GM19463 (cell line): ENCODE measurements around the gene TEAD1.
"Not testable (repeated sequence)": the region's sequence is repeated elsewhere in the genome, so short reads cannot be mapped to it uniquely, and the experiment has no call there.

Experiments used
- ATAC-seq: cut with Tn5 transposase; IDR thresholded peaks from one replicate; pipeline ENCODE4 v1.9.1; 2021; ENCODE audit warnings: mild to moderate bottlenecking, moderate library complexity; ENCODE audit not compliant: unreplicated experiment

Gene TEAD1

GRCh38 chr11:12733091-12733490 lies 58.9 kb downstream of the TEAD1 start:
- ATAC-seq = no peak

DNA sequence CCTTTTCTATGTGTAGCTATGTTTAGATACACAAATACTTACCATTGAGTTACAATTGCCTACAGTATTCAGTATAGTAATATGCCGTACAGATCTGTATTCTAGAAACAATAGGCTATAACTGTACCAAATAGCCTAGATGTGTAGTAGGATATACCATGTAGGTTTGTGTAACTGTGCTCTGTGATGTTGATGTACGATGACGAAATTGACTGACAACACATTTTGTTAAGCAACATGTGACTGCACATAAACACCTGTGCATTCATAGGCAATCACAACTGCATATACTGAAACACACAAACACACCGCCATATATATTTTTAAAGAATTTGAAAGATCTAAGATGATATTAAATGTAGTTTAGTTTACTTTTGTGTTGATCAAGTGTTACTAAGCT lies 60.4 kb downstream of the TEAD1 start:
- ATAC-seq = no peak

DNA sequence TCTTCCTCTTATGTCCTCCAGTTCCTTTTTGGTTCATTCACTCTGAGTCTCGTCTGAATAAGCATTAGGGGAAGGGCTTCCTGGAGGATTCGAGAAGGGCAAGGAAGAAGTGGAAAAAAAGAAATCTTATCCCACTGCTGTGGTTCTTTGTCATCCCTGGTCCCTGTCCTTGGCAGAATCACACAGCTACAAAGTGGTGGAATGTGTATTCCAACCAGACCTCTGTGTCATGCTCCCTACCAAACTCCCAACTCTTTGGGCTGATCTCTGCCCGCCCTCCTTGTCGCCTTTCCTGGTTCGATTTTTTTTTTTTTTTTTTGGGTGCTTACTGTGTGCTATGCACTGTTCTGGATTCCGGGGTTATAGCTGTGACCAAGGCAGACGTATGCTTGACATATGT lies 61.0 kb downstream of the TEAD1 start:
- ATAC-seq = no peak

- no peak for ATAC-seq
Observed at GRCh38 chr11:12737024-12737423, 62.8 kb downstream of the TEAD1 start.

GRCh38 chr11:12741671-12742216 lies 67.5 kb downstream of the TEAD1 start:
- no peak for ATAC-seq

GRCh38 chr11:12743834-12744449 lies 69.7 kb downstream of the TEAD1 start:
- no peak for ATAC-seq

DNA sequence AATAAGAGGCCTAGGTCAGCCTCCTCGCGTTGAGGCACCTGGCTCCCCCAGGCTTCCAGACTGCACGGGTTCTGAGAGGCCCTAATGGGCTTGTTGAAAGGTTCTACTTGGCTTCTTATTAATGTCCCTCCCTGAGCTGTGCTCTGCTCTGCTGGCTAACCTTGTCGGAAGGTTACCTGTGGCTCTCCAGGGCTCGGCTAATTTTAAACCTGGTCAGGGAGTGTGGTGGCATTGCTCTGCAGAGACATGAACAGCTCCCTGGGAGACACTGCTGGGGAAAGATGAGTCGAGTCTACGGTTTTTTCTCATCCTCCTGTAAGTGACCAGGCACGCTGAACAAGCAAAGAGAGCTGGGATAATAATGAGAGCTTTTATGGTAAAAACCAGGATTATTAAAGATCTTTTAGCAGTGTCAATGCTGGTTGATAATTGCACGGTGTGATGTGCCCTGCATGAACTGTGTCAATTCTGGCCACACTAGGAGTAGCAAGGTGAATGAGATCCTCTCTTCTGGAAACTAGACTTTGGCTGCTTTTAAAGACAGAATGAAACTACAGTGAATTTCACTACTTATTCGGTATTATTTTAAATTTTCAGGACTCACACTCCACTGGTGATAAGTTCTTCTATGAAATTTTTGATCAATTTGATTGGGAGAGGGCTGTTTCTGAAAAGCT lies 70.7 kb downstream of the TEAD1 start:
- ATAC-seq = no peak

GRCh38 chr11:12745787-12746186 lies 71.6 kb downstream of the TEAD1 start:
- no peak for ATAC-seq

GRCh38 chr11:12746593-12747097 lies 72.4 kb downstream of the TEAD1 start:
- no peak for ATAC-seq

DNA sequence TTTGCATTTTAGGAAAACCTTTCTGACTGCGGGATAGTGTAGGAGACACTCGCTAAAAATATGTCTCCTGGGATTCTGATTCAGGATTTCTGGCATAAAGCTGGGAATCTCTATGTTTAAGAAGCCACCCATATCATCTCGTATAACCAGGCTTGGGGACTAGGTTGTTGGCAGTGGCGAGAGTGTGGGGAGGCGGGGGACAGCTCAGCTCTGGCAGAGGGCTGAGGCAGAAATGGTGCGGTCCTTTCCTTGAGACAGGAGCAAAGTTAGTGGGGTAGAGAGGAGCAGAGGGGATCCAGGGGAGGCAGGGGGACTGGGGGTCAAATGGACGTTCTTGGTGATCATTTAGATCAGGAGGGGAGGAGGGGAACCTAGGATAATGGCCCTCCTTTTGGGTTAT lies 74.3 kb downstream of the TEAD1 start:
- no peak for ATAC-seq

- no peak for ATAC-seq
Observed at GRCh38 chr11:12749442-12749841, 75.2 kb downstream of the TEAD1 start.

GRCh38 chr11:12750181-12750580 lies 76.0 kb downstream of the TEAD1 start:
- ATAC-seq = no peak

DNA sequence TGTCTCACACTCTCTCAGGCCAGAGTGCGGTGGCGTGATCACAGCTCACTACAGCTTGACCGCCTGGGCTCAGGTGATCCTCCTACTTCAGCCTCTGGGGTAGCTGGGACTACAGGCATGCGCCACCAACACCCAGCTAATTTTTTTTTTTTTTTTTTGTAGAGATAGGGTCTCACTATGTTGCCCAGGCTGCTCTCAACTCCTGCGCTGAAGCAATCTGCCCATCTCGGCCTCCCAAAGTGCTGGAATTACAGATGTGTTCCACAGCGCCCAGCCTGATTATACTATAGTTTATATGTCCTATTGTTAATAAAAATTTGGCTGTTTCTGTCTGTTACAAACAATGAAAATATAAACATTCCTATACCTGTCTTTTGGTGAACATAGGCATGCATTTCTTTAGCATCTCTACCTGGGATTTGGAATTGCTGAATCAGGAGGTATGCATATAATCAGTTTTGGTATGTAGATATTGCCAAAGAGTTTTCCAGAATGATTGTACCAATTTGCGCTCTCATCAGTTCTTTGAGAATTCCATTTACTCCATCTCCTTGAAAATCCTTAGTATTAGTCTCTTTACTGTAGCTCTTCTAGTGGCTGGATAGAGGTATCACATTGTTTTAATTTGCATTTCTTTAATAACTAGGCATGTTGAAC lies 78.8 kb downstream of the TEAD1 start:
- ATAC-seq = no peak

GRCh38 chr11:12754021-12754420 lies 79.8 kb downstream of the TEAD1 start:
- no peak for ATAC-seq

DNA sequence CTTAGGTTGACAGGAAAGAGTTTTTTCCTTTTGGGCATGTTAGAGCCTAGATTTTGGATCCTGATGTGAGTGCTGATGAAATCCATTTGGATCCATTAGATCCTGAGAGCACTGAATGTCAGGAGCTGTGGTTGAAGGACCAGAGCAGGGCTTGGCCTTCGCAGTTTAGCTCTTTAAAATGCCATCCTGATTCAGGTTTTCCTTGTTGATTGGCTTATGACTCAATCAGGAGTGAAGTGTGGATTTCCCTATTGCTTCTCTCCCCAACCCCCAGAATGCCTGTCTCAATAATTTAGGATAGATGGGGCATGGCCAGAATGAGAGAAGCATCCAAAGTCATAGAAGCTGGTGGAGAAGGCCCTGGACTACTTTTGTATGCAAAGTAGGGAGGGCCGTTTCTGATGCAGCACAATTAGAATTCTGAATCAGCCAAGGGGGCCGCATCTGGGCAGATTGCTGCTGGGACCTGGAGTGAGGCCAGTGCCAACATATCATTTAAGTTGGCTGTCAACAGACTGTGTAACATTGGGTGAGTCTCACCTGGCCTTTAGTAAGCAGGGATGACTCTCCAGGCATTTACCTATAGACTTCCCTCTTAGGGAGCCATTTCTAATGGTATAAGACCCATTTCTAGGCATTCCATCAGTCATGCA lies 80.5 kb downstream of the TEAD1 start:
- ATAC-seq = no peak

DNA sequence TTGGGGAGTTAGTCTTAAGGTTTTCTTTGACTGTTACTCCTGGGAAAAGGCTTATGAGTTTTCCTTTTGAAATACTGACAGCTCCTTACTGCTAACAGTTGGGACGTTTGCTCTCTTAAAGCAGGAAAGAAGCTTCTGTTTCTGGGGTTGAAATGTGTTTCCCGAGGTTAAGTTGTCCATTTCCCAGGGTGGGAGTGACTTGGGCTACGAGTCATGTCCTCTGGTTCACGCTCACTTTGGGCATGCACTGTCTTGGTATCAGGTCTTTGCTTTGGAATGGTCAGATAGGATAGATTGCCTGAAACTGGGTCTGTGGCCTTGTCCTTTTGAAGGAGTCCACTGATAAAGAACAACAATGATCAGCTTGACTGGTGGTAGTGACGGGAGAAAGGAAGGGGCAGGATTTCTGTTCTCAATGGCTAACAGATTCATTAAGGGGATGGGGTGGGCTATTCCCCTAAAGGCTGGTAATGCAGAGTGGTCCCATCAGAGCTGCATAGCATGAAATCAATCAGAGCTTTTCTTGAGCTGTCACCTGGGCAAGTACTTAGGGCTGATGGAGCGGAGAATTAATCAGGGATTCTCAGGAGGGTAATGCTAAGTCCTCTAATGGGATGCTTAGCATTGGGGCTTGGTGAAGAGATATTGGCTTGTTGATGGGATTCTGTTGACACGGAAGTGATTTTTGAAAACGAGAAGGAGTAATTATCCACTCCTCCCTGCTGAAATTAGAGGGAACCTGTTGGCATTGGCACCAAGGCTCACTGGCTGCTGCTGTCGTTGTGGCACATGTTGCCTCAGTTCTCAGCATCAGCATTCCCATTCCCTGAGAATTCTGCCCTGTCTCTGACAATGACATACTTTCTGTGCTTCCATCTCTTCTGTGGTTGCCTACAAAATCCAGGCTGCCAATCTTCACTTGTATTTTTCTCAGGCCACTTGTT lies 81.6 kb downstream of the TEAD1 start:
- no peak for ATAC-seq

DNA sequence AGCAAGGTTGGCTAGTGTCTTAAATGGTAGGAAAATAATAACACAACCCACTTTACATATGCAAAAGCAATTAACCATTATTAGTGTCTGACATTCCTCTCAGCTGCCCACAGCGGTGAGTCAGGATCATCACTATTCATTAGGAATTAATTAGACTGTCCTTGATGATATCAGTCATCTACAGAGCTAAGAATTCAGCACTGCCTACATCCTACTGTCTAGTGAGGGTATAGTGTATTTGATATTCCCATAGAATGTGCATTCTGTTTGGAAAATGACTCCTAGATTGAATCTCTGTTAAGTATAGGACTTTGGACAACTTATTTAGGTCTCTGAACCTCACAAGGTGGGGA lies 82.2 kb downstream of the TEAD1 start:
- ATAC-seq = no peak

GRCh38 chr11:12756867-12757266 lies 82.6 kb downstream of the TEAD1 start:
- ATAC-seq = no peak

DNA sequence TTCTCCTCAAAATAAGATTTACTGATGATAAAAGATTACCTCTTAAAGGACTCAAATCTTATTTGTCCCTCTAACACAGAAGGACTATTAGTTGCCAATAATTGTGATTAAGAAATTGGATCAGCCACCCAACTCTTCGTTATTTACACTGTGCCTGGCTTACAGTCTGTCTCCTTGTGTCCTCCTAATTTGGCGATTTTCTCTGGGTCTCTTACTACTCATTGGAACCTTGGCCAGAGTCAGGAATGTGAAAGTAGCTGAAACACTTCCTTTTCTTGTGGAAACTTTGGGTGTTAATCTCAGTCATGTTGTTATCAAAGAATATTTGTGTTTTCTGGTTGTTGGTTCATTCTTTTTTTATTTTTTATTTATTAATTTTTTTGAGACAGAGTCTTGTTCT lies 83.2 kb downstream of the TEAD1 start:
- ATAC-seq = no peak

- ATAC-seq = not testable (repeated sequence)
Observed at GRCh38 chr11:12758117-12758516, 83.9 kb downstream of the TEAD1 start.
